MM.1S (cell line): ENCODE measurements around the gene LCP1.

Source experiments
- DNase-seq: peaks from one replicate; pipeline ENCODE4 v3.0.0-alpha.2; 2015
- H2AFZ ChIP-seq: fragments of 300-600 bp; sonication (generic); 2 replicates; pipeline ENCODE4 v1.6.0; 2016; ENCODE audit warnings: antibody characterized with exemption, low read length
- H3F3A ChIP-seq: fragments of 300-600 bp; sonication (generic); 2 replicates; pipeline ENCODE4 v1.6.1; 2016; ENCODE audit warnings: mild to moderate bottlenecking, antibody characterized with exemption, low read length, moderate library complexity, mixed read lengths; ENCODE audit not compliant: insufficient read depth
- H3K27ac ChIP-seq: fragments of 300-600 bp; sonication (generic); 2 replicates; pipeline ENCODE4 v1.5.1; 2016; ENCODE audit warnings: mild to moderate bottlenecking, low read length
- H3K27me3 ChIP-seq: fragments of 300-600 bp; sonication (generic); replicated peaks from 2 replicates; pipeline ENCODE4 v1.6.0; 2016; ENCODE audit warnings: low read length; ENCODE audit not compliant: insufficient read depth
- H3K36me3 ChIP-seq: fragments of 300-600 bp; sonication (generic); replicated peaks from 2 replicates; pipeline ENCODE4 v1.6.1; 2016; ENCODE audit warnings: mild to moderate bottlenecking, low read length, mixed read lengths; ENCODE audit not compliant: insufficient read depth
- H3K4me1 ChIP-seq: fragments of 300-600 bp; sonication (generic); 2 replicates; pipeline ENCODE4 v1.6.1; 2016; ENCODE audit warnings: low read length, mixed read lengths
- H3K4me2 ChIP-seq: fragments of 300-600 bp; sonication (generic); 2 replicates; pipeline ENCODE4 v1.6.0; 2016; ENCODE audit warnings: low read depth, low read length
- H3K4me3 ChIP-seq: fragments of 300-600 bp; sonication (generic); 2 replicates; pipeline ENCODE4 v1.5.1; 2016; ENCODE audit warnings: low read length, mixed read lengths
- H3K79me2 ChIP-seq: fragments of 300-600 bp; sonication (generic); 2 replicates; pipeline ENCODE4 v1.6.1; 2016; ENCODE audit warnings: mixed run types, low read length, mixed read lengths
- H3K9ac ChIP-seq: fragments of 300-600 bp; sonication (generic); 2 replicates; pipeline ENCODE4 v1.6.1; 2016; ENCODE audit warnings: low read length, mixed read lengths
- H3K9me2 ChIP-seq: fragments of 300-600 bp; sonication (generic); replicated peaks from 2 replicates; pipeline ENCODE4 v1.6.1; 2016; ENCODE audit warnings: mild to moderate bottlenecking, low read length, mixed read lengths; ENCODE audit not compliant: insufficient read depth
- H3K9me3 ChIP-seq: fragments of 300-600 bp; sonication (generic); replicated peaks from 2 replicates; pipeline ENCODE4 v1.6.1; 2016; ENCODE audit warnings: mild to moderate bottlenecking, low read length, mixed read lengths; ENCODE audit not compliant: insufficient read depth
- H4K20me1 ChIP-seq: fragments of 300-600 bp; sonication (generic); 2 replicates; pipeline ENCODE4 v1.6.1; 2016; ENCODE audit warnings: mild to moderate bottlenecking, low read length, moderate library complexity, mixed read lengths; ENCODE audit not compliant: insufficient read depth
- CTCF ChIP-seq: fragments of 300-600 bp; sonication (generic); IDR thresholded peaks from 2 replicates; pipeline ENCODE4 v1.5.1; 2016; ENCODE audit warnings: antibody characterized with exemption, low read length, mixed read lengths
- EZH2 ChIP-seq: fragments of 300-600 bp; sonication (generic); optimal IDR thresholded peaks from 2 replicates; pipeline ENCODE3; 2017; ENCODE audit warnings: low read depth, mild to moderate bottlenecking, antibody characterized with exemption, low read length, mixed read lengths
- EZH2phosphoT487 ChIP-seq: fragments of 300-600 bp; sonication (generic); IDR thresholded peaks from 2 replicates; pipeline ENCODE4 v1.6.1; 2018; ENCODE audit warnings: antibody characterized with exemption, low read length

Gene LCP1

DNA sequence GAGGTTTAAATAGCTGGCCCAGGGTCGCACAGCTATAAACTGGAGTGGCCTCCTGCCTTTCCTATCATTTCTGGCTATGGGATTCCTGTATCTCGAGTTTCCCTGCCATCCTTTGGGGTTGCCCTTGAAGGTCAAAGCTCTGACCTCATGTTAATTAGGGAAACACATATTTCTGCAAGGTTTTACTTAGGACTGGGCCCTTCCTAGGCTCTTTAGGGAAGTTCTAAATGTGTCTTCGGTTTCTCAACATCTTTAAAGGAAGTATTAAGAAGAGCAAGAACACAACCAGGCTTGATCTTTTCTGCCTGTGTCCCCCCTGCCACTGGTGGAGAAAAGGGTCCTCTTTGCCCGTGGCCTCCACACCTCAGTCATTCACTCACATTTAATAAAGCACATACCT lies 10.8 kb downstream of the LCP1 start:
- Histone ChIP-seq H3K79me2 (peaks cover 100% of the 10 kb centered on the region), H4K20me1 (peaks cover 92% of the 10 kb centered on the region), H3K9me3 (no peaks in the 10 kb centered on the region), H3K9me2 (no peaks in the 10 kb centered on the region), H2AFZ (no peak overlapping the region), H3F3A (peaks cover 34% of the 10 kb centered on the region), H3K4me2 (peak overlapping the region; percentile 37; the same call in 1 of the 2 replicates), H3K36me3 (no peaks in the 10 kb centered on the region), H3K27ac (no peak overlapping the region), H3K4me3 (no peak overlapping the region), H3K9ac (no peak overlapping the region), H3K27me3 (no peaks in the 10 kb centered on the region), H3K4me1 (peaks cover 90% of the 10 kb centered on the region)
- DNase-seq: no peak
- TF ChIP-seq EZH2phosphoT487 (no peak), CTCF (no peak), EZH2 (no peak)

- TF ChIP-seq CTCF (no peak), EZH2 (no peak), EZH2phosphoT487 (no peak)
- Histone ChIP-seq H3K9me2 (no peaks in the 10 kb centered on the region), H3K9me3 (no peaks in the 10 kb centered on the region), H3K36me3 (no peaks in the 10 kb centered on the region), H3K4me2 (peak overlapping the region; percentile 37; the same call in 1 of the 2 replicates), H2AFZ (no peak overlapping the region), H3K79me2 (peaks cover 100% of the 10 kb centered on the region), H3K27me3 (no peaks in the 10 kb centered on the region), H3K4me3 (no peak overlapping the region), H4K20me1 (peaks cover 94% of the 10 kb centered on the region), H3K27ac (no peak overlapping the region), H3K9ac (no peak overlapping the region), H3K4me1 (peaks cover 86% of the 10 kb centered on the region), H3F3A (peaks cover 39% of the 10 kb centered on the region)
- no peak for DNase-seq
Observed at GRCh38 chr13:46170687-46171086, 11.3 kb downstream of the LCP1 start.

GRCh38 chr13:46170268-46170667 lies 11.7 kb downstream of the LCP1 start:
- no peak overlapping the region for H2AFZ ChIP-seq
- H3K4me1 ChIP-seq: peaks cover 82% of the 10 kb centered on the region
- H4K20me1 ChIP-seq: peaks cover 91% of the 10 kb centered on the region
- no peak for TF ChIP-seq EZH2
- no peak for TF ChIP-seq CTCF
- no peak for TF ChIP-seq EZH2phosphoT487
- H3K36me3 ChIP-seq: no peaks in the 10 kb centered on the region
- H3K27ac ChIP-seq: no peak overlapping the region
- H3F3A ChIP-seq: peaks cover 39% of the 10 kb centered on the region
- H3K9ac ChIP-seq: no peak overlapping the region
- H3K4me3 ChIP-seq: no peak overlapping the region
- H3K4me2 ChIP-seq: no peak overlapping the region
- no peaks in the 10 kb centered on the region for H3K9me3 ChIP-seq
- no peaks in the 10 kb centered on the region for H3K27me3 ChIP-seq
- no peak for DNase-seq
- no peaks in the 10 kb centered on the region for H3K9me2 ChIP-seq
- peaks cover 100% of the 10 kb centered on the region for H3K79me2 ChIP-seq

- Histone ChIP-seq H3K9ac (no peak overlapping the region), H3K4me3 (no peak overlapping the region), H3K9me3 (no peaks in the 10 kb centered on the region), H3K4me2 (no peak overlapping the region), H3F3A (peaks cover 36% of the 10 kb centered on the region), H2AFZ (no peak overlapping the region), H3K9me2 (no peaks in the 10 kb centered on the region), H3K4me1 (peaks cover 80% of the 10 kb centered on the region), H4K20me1 (peaks cover 89% of the 10 kb centered on the region), H3K36me3 (no peaks in the 10 kb centered on the region), H3K27me3 (no peaks in the 10 kb centered on the region), H3K79me2 (peaks cover 100% of the 10 kb centered on the region), H3K27ac (no peak overlapping the region)
- no peak for TF ChIP-seq CTCF
- no peak for TF ChIP-seq EZH2
- DNase-seq: no peak
Observed at GRCh38 chr13:46169758-46170157, 12.2 kb downstream of the LCP1 start.
